ENCODE data around the gene NCR3LG1. TPM values are rescaled to one million over a fixed set of nuclear protein-coding genes. Genes with fewer than 3 reads are reported as not detected.

NCR3LG1 gene
- total RNA-seq, 6 donors from 2014 or later, result 3.6 to 7.6 (median 4.5) TPM

DNA sequence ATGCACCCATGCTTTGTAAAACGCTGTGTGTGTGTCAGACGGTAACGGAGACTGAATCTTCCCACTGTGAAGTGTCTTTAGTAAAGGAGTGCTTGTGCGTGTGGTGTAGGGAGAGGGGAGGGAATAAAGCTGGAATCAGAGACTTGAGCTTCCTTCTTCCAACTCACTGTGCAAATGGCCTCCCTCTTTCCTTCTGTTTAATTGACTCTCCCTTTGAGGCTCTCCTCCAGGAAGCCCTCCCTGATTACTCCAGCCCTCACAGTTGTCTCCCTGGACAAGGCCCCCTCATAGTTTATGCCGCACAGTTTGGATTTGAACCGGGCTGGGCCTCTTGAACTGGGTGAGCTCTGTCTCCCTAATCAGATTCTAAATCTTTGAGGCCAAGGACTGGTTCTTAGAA is 59.8 kb downstream of the NCR3LG1 start:
- ATAC-seq (ENCODE audit: low FRiP score in 2 of 2) (no peak), DNase-seq (no peak)
- peak overlapping the region in 3 of 4 donors; percentile 44 to 74 (median 70) for H3K27ac ChIP-seq
- 63 to 73% methylated on average over 6 of the region's 6 CpGs for WGBS, 2 donors
- peaks cover 25 to 42% (median 27%) of the 10 kb centered on the region in 4 donors for H3K4me1 ChIP-seq
- H3K36me3 ChIP-seq, result no peaks in the 10 kb centered on the region
- H3K27me3 ChIP-seq, result no peaks in the 10 kb centered on the region
- no peak overlapping the region for H3K4me3 ChIP-seq
- TF ChIP-seq, protein P1, sequence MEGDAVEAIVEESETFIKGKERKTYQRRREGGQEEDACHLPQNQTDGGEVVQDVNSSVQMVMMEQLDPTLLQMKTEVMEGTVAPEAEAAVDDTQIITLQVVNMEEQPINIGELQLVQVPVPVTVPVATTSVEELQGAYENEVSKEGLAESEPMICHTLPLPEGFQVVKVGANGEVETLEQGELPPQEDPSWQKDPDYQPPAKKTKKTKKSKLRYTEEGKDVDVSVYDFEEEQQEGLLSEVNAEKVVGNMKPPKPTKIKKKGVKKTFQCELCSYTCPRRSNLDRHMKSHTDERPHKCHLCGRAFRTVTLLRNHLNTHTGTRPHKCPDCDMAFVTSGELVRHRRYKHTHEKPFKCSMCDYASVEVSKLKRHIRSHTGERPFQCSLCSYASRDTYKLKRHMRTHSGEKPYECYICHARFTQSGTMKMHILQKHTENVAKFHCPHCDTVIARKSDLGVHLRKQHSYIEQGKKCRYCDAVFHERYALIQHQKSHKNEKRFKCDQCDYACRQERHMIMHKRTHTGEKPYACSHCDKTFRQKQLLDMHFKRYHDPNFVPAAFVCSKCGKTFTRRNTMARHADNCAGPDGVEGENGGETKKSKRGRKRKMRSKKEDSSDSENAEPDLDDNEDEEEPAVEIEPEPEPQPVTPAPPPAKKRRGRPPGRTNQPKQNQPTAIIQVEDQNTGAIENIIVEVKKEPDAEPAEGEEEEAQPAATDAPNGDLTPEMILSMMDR (IDR thresholded peaks at IDR 0.05), result no peak
- TF ChIP-seq EP300 (IDR thresholded peaks at IDR 0.05) (no peak), POLR2A (IDR thresholded peaks at IDR 0.05) (no peak), POLR2AphosphoS5 (IDR thresholded peaks at IDR 0.05) (no peak)
- H3K9me3 ChIP-seq, result no peaks in the 10 kb centered on the region

DNA sequence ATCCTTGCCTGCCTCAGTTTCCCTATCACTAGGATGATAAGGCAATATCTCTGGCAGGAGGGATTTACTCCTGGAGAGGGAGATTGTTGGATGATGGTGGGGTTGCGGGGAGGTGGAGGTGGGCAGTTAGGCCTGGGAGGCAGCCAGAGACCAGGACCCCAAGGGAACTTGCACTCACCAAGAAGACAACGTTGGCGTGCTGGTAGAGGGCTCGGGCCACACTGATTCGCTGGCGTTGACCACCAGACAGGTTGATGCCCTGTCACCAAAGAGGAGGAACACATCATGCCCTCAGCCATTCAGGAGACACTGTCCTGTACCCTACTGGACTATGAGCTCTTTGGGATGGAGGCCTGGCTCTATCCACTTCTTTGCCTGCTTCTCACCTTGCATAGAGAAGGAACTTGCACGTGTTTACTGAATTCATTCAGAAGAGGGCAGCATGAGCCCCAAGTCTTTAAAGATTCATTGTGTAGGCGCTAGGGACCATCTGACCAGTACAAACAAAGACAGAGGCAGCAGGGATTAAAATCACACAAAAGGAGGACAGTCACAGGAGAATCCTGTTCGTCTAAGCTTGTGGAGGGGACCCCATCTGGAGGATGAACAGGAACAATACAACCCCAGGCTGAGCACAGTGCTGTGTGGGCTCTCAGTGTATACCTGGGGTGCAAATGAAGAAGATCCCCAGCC is 61.0 kb downstream of the NCR3LG1 start:
- WGBS, 2 donors, result 78 to 79% methylated on average over 9 of the region's 9 CpGs
- TF ChIP-seq, protein P1 (IDR thresholded peaks at IDR 0.05), result no peak
- Histone ChIP-seq H3K36me3 (no peaks in the 10 kb centered on the region), H3K27ac (peak overlapping the region in 1 of 4 donors; percentile 41), H3K4me1 (peaks cover 18 to 33% (median 19%) of the 10 kb centered on the region in 4 donors), H3K4me3 (no peak overlapping the region), H3K27me3 (no peaks in the 10 kb centered on the region), H3K9me3 (no peaks in the 10 kb centered on the region)
- DNase-seq, result no peak
- no peak for ATAC-seq (ENCODE audit: low FRiP score in 2 of 2)

DNA sequence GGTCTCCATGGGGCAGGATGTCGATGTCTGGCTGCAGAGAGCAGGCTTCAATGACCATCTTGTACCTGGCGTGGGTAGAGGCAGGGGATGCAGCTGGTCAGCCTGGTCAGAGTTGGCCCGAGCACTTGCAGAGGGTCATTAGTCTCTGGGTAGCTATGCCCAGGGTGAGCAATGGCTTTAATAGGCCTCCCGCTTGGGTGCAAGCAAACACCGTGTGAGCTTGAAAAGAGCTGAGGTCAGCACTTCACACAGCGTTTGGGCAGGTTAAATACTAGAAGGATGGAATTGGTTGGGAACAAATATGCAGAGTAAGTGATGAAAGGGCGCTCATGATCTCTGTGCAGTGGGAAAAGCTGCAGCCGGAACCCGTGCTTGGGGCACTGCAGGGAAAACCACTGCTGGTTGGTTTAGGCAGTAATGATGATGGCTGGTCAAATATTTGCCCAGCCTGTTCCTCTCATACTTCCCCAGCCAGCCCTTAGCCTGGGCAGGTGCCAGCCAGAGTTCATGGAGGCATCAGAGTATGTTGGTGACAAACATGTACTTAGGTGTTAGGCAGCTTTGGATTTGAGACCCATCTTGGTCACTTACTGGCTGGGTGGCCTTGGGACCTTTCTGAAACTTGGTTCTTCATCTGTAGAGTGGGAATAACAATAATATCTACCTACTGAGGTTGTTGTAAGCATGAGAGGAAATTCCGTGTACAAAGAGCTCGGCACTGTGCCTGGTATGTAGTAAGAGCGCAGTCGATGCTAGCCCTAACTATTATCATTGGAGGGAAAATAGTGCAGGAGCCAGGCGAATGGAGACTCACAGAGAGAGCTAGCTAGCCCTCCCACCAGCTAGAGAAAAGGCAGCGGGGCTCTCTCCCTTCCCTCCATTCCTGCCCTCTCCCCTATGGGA is 62.1 kb downstream of the NCR3LG1 start:
- Histone ChIP-seq H3K9me3 (no peaks in the 10 kb centered on the region), H3K27ac (peak overlapping the region in 2 of 4 donors; percentile 41 to 61), H3K27me3 (no peaks in the 10 kb centered on the region), H3K4me3 (no peak overlapping the region), H3K4me1 (peaks cover 18 to 33% (median 19%) of the 10 kb centered on the region in 4 donors), H3K36me3 (no peaks in the 10 kb centered on the region)
- peak; percentile 25 to 76 for ATAC-seq (ENCODE audit: low FRiP score in 2 of 2)
- TF ChIP-seq POLR2AphosphoS5 (IDR thresholded peaks at IDR 0.05) (no peak), POLR2A (IDR thresholded peaks at IDR 0.05) (no peak), EP300 (IDR thresholded peaks at IDR 0.05) (no peak)
- TF ChIP-seq, protein P1 (IDR thresholded peaks at IDR 0.05), result no peak
- WGBS, 2 donors, result 64 to 73% methylated on average over 14 to 15 of the region's 15 CpGs
- DNase-seq, result peak in 1 of 2 donors; percentile 74

DNA sequence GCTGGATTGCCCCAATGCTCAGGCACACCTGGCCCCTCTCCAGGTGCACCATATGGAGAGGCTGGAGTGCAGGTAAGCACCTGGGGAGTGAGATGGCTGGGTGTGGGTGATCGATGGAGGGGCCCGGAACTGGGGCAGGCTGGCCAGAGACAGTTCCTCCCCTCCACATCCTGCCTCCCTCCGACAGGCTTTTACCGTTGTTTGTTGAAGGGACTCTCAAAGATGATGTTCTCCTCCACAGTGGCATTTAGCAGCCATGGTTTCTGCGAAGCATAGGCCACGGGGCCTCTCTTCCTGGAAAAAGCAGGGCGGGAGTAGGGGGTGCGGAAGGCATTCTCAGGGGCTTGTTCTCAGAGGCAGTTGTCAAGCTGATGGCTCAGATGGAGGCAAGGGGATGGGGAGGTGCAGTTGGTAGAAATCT is 62.7 kb downstream of the NCR3LG1 start:
- no peaks in the 10 kb centered on the region for H3K27me3 ChIP-seq
- TF ChIP-seq POLR2A (IDR thresholded peaks at IDR 0.05) (no peak), POLR2AphosphoS5 (IDR thresholded peaks at IDR 0.05) (no peak), EP300 (IDR thresholded peaks at IDR 0.05) (no peak)
- TF ChIP-seq, protein P1 (IDR thresholded peaks at IDR 0.05), result no peak
- H3K4me3 ChIP-seq, result no peak overlapping the region
- no peaks in the 10 kb centered on the region for H3K36me3 ChIP-seq
- no peak for DNase-seq
- peaks cover 18 to 33% (median 19%) of the 10 kb centered on the region in 4 donors for H3K4me1 ChIP-seq
- WGBS, 2 donors, result 68 to 72% methylated on average over 8 of the region's 8 CpGs
- no peaks in the 10 kb centered on the region for H3K9me3 ChIP-seq
- peak overlapping the region in 1 of 4 donors; percentile 37 for H3K27ac ChIP-seq
- ATAC-seq (ENCODE audit: low FRiP score in 2 of 2), result no peak
